K562 (cell line): Measurements from ENCODE around the gene CLEC3A. TPM values are rescaled to one million over a fixed set of nuclear protein-coding genes. Genes with fewer than 3 reads are reported as not detected.

Experiments used
- EWSR1 ChIP-seq: fragments of 450-650 bp; IDR thresholded peaks from 2 replicates; pipeline ENCODE4 v1.6.1; 2018; ENCODE audit warnings: borderline replicate concordance, mild to moderate bottlenecking, low read depth, moderate library complexity; ENCODE audit not compliant: partially characterized antibody
- FOXM1 ChIP-seq, 2 experiments: fragments of 450-650 bp in 1 of 2; sonication (generic) in 1 of 2; formaldehyde crosslinking in 1 of 2; IDR thresholded peaks; 2 replicates each; pipeline versions ENCODE4 v1.6.1 to v1.9.0; 2017 to 2022; ENCODE audit warnings: low read depth in 2 of 2, mild to moderate bottlenecking in 2 of 2, missing genetic modification reagents in 1 of 2, moderate library complexity in 1 of 2
- GATA2 ChIP-seq: sonication (generic); formaldehyde crosslinking; IDR thresholded peaks from 2 replicates; pipeline ENCODE4 v1.4.0; 2020; ENCODE audit warnings: mild to moderate bottlenecking, missing genetic modification reagents
- HNRNPL ChIP-seq: fragments of 200-400 bp; formaldehyde crosslinking; IDR thresholded peaks from 2 replicates; pipeline ENCODE4 v1.6.1; 2017; ENCODE audit warnings: low read depth, mild to moderate bottlenecking, low read length
- KLF13 ChIP-seq: fragments of 450-650 bp; IDR thresholded peaks from 2 replicates; pipeline ENCODE4 v1.6.1; 2016; ENCODE audit warnings: missing genetic modification characterization, low read depth, mild to moderate bottlenecking, missing compliant biosample characterization, moderate library complexity, borderline replicate concordance
- NRF1 ChIP-seq, 2 experiments: fragments of 450-650 bp; IDR thresholded peaks in 1 of 2; conservative IDR thresholded peaks in 1 of 2; 2 replicates each; pipeline ENCODE4 v1.6.1; 2014; ENCODE audit warnings: mild to moderate bottlenecking in 2 of 2
- PCBP1 ChIP-seq: fragments of 200-400 bp; formaldehyde crosslinking; IDR thresholded peaks from 2 replicates; pipeline ENCODE4 v1.6.1; 2018; ENCODE audit warnings: mild to moderate bottlenecking, low read depth, low read length; ENCODE audit not compliant: poor library complexity, severe bottlenecking
- RBM22 ChIP-seq: fragments of 200-400 bp; formaldehyde crosslinking; IDR thresholded peaks from 2 replicates; pipeline ENCODE4 v1.6.1; 2018; ENCODE audit warnings: low read length, low read depth; ENCODE audit not compliant: poor library complexity, severe bottlenecking
- SRSF9 ChIP-seq: fragments of 200-400 bp; formaldehyde crosslinking; IDR thresholded peaks from 2 replicates; pipeline ENCODE4 v1.6.1; 2017; ENCODE audit warnings: low read depth, low read length, borderline replicate concordance
- THRAP3 ChIP-seq: fragments of 450-650 bp; IDR thresholded peaks from 2 replicates; pipeline ENCODE4 v1.6.1; 2016; ENCODE audit warnings: mild to moderate bottlenecking, inconsistent platforms, borderline replicate concordance
- ZEB2 ChIP-seq: fragments of 450-650 bp; IDR thresholded peaks from 2 replicates; pipeline ENCODE4 v1.6.1; 2016
- polyA plus RNA-seq, 8 experiments: library from polyadenylated mRNA; depleted of rRNA in 4 of 8; stranded (reverse) in 5 of 8; unstranded in 3 of 8; fragments of >200 nt; fragmentation: Nextera tagmentation in 2 of 8; fragmentation: Illumina TruSeq in 1 of 8; extraction: Ambion mirVana in 2 of 8; extraction: Trizol in 1 of 8; gene quantifications; 2 replicates each; pipeline versions ENCODE4 v1.2.1 to v1.2.3, GENCODE V29; 2011 to 2014; ENCODE audit warnings: inconsistent platforms in 1 of 8, missing spikeins in 1 of 8
- total RNA-seq, 7 experiments: library from RNA; depleted of rRNA in 6 of 7; stranded (reverse); fragments of >200 nt in 6 of 7; fragmentation: Illumina TruSeq in 2 of 7; extraction: Trizol in 2 of 7; gene quantifications; 2 replicates each; pipeline versions ENCODE4 v1.2.1 to v1.2.3, GENCODE V29; 2011 to 2021; ENCODE audit warnings: low replicate concordance in 1 of 7
- TF ChIP-seq, protein P1 (sequence below): sonication (generic); formaldehyde crosslinking; IDR thresholded peaks from 2 replicates; pipeline ENCODE4 v1.8.1; 2023; ENCODE audit warnings: mild to moderate bottlenecking, missing genetic modification reagents
- TF ChIP-seq, protein P2 (sequence below): fragments of 450-650 bp; IDR thresholded peaks from 2 replicates; pipeline ENCODE4 v1.6.1; 2018; ENCODE audit warnings: mild to moderate bottlenecking, low read depth; ENCODE audit not compliant: partially characterized antibody

Gene CLEC3A
- total and polyA plus RNA-seq, 9 of the 15 experiments (the other 6 are each of a cell fraction or from before 2014, with no cell fraction given), result not detected

GRCh38 chr16:77977339-77977738 is 45.0 kb upstream of the CLEC3A start (continued):
- TF ChIP-seq, protein P1, sequence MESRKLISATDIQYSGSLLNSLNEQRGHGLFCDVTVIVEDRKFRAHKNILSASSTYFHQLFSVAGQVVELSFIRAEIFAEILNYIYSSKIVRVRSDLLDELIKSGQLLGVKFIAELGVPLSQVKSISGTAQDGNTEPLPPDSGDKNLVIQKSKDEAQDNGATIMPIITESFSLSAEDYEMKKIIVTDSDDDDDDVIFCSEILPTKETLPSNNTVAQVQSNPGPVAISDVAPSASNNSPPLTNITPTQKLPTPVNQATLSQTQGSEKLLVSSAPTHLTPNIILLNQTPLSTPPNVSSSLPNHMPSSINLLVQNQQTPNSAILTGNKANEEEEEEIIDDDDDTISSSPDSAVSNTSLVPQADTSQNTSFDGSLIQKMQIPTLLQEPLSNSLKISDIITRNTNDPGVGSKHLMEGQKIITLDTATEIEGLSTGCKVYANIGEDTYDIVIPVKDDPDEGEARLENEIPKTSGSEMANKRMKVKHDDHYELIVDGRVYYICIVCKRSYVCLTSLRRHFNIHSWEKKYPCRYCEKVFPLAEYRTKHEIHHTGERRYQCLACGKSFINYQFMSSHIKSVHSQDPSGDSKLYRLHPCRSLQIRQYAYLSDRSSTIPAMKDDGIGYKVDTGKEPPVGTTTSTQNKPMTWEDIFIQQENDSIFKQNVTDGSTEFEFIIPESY (CRISPR knock-in tag), result no peak
- TF ChIP-seq GATA2 (CRISPR knock-in tag), result no peak
- no peak for TF ChIP-seq PCBP1
- no peak for TF ChIP-seq HNRNPL
- no peak for TF ChIP-seq ZEB2
- no peak for TF ChIP-seq KLF13
- TF ChIP-seq THRAP3, result no peak
- TF ChIP-seq EWSR1, result no peak
- no peak for TF ChIP-seq SRSF9
- TF ChIP-seq, protein P2, sequence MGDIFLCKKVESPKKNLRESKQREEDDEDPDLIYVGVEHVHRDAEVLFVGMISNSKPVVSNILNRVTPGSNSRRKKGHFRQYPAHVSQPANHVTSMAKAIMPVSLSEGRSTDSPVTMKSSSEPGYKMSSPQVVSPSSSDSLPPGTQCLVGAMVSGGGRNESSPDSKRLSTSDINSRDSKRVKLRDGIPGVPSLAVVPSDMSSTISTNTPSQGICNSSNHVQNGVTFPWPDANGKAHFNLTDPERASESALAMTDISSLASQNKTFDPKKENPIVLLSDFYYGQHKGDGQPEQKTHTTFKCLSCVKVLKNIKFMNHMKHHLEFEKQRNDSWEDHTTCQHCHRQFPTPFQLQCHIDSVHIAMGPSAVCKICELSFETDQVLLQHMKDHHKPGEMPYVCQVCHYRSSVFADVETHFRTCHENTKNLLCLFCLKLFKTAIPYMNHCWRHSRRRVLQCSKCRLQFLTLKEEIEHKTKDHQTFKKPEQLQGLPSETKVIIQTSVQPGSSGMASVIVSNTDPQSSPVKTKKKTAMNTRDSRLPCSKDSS, result no peak
- TF ChIP-seq FOXM1 (IDR thresholded peaks at IDR 0.05; ENCODE audit: low read depth), result no peak
- no peak for TF ChIP-seq FOXM1 (CRISPR knock-in tag; IDR thresholded peaks at IDR 0.05; ENCODE audit: low read depth)
- no peak for TF ChIP-seq NRF1 (conservative IDR thresholded peaks at IDR 0.05 in 1 of 2, IDR thresholded peaks at IDR 0.05 in 1 of 2)
- TF ChIP-seq RBM22, result no peak
